WTC11 (cell line): ENCODE data around the gene HAP1. TPM values are rescaled to one million over a fixed set of nuclear protein-coding genes. Genes with fewer than 3 reads are reported as not detected.

ENCODE experiments used
- ATAC-seq: fragments of 200-7000 bp; cut with Tn5 transposase; 2 replicates; pipeline ENCODE4 v1.10.0; 2021; ENCODE audit warnings: mild to moderate bottlenecking, moderate library complexity
- CTCF ChIA-PET: fragments of 300-600 bp; sonication (Branson Sonifier 250); formaldehyde crosslinking; loops from one replicate; lab custom pipeline; 2021; ENCODE audit warnings: antibody characterized with exemption; lab: Charles Lee
- POLR2A ChIA-PET: fragments of 350-600 bp; sonication (Branson Sonifier 250); formaldehyde crosslinking; loops from one replicate; lab custom pipeline; 2021; ENCODE audit warnings: antibody characterized with exemption; lab: Charles Lee
- DNase-seq: peaks from one replicate; pipeline ENCODE4 v3.0.0; 2021; ENCODE audit warnings: low spot score
- H3K27ac Mint-ChIP-seq: 2 replicates; pipeline ENCODE4 v1.8.0; 2021; ENCODE audit warnings: mixed read lengths
- H3K27me3 Mint-ChIP-seq: 2 replicates; pipeline ENCODE4 v1.8.0; 2021; ENCODE audit warnings: low read depth, mild to moderate bottlenecking, moderate library complexity, mixed read lengths
- H3K36me3 Mint-ChIP-seq: 2 replicates; pipeline ENCODE4 v1.8.0; 2021; ENCODE audit warnings: mixed read lengths
- H3K4me1 Mint-ChIP-seq: 2 replicates; pipeline ENCODE4 v1.8.0; 2022; ENCODE audit warnings: mixed read lengths
- H3K4me3 Mint-ChIP-seq: 2 replicates; pipeline ENCODE4 v1.8.0; 2021; ENCODE audit warnings: mild to moderate bottlenecking, moderate library complexity, mixed read lengths
- H3K9me3 Mint-ChIP-seq: 2 replicates; pipeline ENCODE4 v1.8.0; 2021; ENCODE audit warnings: mixed read lengths
- ATF3 ChIP-seq: sonication (generic); formaldehyde crosslinking; conservative IDR thresholded peaks from 2 replicates; pipeline ENCODE4 v1.8.1; 2022; ENCODE audit warnings: mild to moderate bottlenecking, missing genetic modification reagents
- ESRRA ChIP-seq: sonication (generic); formaldehyde crosslinking; IDR thresholded peaks from 2 replicates; pipeline ENCODE4 v1.8.1; 2022; ENCODE audit warnings: mild to moderate bottlenecking, missing genetic modification reagents, borderline replicate concordance
- ETV6 ChIP-seq: sonication (generic); formaldehyde crosslinking; IDR thresholded peaks from 2 replicates; pipeline ENCODE4 v1.8.1; 2022; ENCODE audit warnings: mild to moderate bottlenecking, missing genetic modification reagents
- GABPB1 ChIP-seq: sonication (generic); formaldehyde crosslinking; IDR thresholded peaks from 2 replicates; pipeline ENCODE4 v1.8.1; 2023; ENCODE audit warnings: mild to moderate bottlenecking, missing genetic modification reagents
- GTF2I ChIP-seq: fragments of 250-450 bp; sonication (Bioruptor Pico); conservative IDR thresholded peaks from 2 replicates; pipeline ENCODE4 v1.4.0; 2021; ENCODE audit warnings: mild to moderate bottlenecking
- JAZF1 ChIP-seq: fragments of 250-450 bp; sonication (Bioruptor Pico); IDR thresholded peaks from 2 replicates; pipeline ENCODE4 v1.9.0; 2021; ENCODE audit warnings: moderate library complexity, mild to moderate bottlenecking, inconsistent platforms
- MYBL2 ChIP-seq: sonication (generic); formaldehyde crosslinking; IDR thresholded peaks from 2 replicates; pipeline ENCODE4 v1.8.1; 2023; ENCODE audit warnings: mild to moderate bottlenecking, moderate library complexity, missing genetic modification reagents
- NR1H2 ChIP-seq: sonication (generic); formaldehyde crosslinking; IDR thresholded peaks from 2 replicates; pipeline ENCODE4 v1.9.0; 2021; ENCODE audit warnings: mild to moderate bottlenecking, moderate library complexity, missing genetic modification reagents
- NR3C1 ChIP-seq: sonication (generic); formaldehyde crosslinking; conservative IDR thresholded peaks from 2 replicates; pipeline ENCODE4 v1.8.1; 2023; ENCODE audit warnings: low read depth, mild to moderate bottlenecking, missing genetic modification reagents
- OVOL2 ChIP-seq: fragments of 250-450 bp; sonication (Bioruptor Pico); IDR thresholded peaks from 2 replicates; pipeline ENCODE4 v1.9.0; 2021; ENCODE audit warnings: mild to moderate bottlenecking, borderline replicate concordance
- PRDM15 ChIP-seq: sonication (generic); formaldehyde crosslinking; IDR thresholded peaks from 2 replicates; pipeline ENCODE4 v1.8.0; 2022; ENCODE audit warnings: missing genetic modification reagents
- SOX15 ChIP-seq: fragments of 250-450 bp; sonication (Bioruptor Pico); IDR thresholded peaks from 2 replicates; pipeline ENCODE4 v1.9.0; 2021; ENCODE audit warnings: mild to moderate bottlenecking
- STAT6 ChIP-seq: sonication (generic); formaldehyde crosslinking; conservative IDR thresholded peaks from 2 replicates; pipeline ENCODE4 v1.8.1; 2023; ENCODE audit warnings: mild to moderate bottlenecking, low read depth, missing genetic modification reagents, moderate library complexity
- ZBTB21 ChIP-seq: sonication (generic); formaldehyde crosslinking; IDR thresholded peaks from 2 replicates; pipeline ENCODE4 v1.8.1; 2023; ENCODE audit warnings: mild to moderate bottlenecking, missing genetic modification reagents, borderline replicate concordance
- ZBTB43 ChIP-seq: sonication (generic); formaldehyde crosslinking; IDR thresholded peaks from 2 replicates; pipeline ENCODE4 v1.8.1; 2023; ENCODE audit warnings: mild to moderate bottlenecking, missing genetic modification reagents
- ZMAT4 ChIP-seq: fragments of 250-450 bp; sonication (Bioruptor Pico); IDR thresholded peaks from 2 replicates; pipeline ENCODE4 v1.9.0; 2021; ENCODE audit warnings: mild to moderate bottlenecking
- ZNF138 ChIP-seq: sonication (generic); formaldehyde crosslinking; conservative IDR thresholded peaks from 2 replicates; pipeline ENCODE4 v1.8.1; 2022; ENCODE audit warnings: mild to moderate bottlenecking, moderate library complexity, missing genetic modification reagents
- ZNF396 ChIP-seq: fragments of 250-450 bp; sonication (Bioruptor Pico); IDR thresholded peaks from 2 replicates; pipeline ENCODE4 v1.8.0; 2021; ENCODE audit warnings: mild to moderate bottlenecking, moderate library complexity, borderline replicate concordance
- ZNF512 ChIP-seq: sonication (generic); formaldehyde crosslinking; IDR thresholded peaks from 2 replicates; pipeline ENCODE4 v1.8.1; 2022; ENCODE audit warnings: missing genetic modification reagents, borderline replicate concordance
- total RNA-seq: library from RNA; stranded (reverse); gene quantifications from 3 replicates; pipeline ENCODE4 v1.2.3, GENCODE V29; 2021

HAP1 gene
- total RNA-seq, 1 experiment from 2014 or later: 4.4 TPM

- TF ChIP-seq ESRRA (CRISPR knock-in tag): no peak
These were observed 9.9 kb downstream of the HAP1 start (continued) for GRCh38 chr17:41724476-41725050.

- Mint-ChIP-seq H3K27ac (no peak overlapping the region), H3K27me3 (peaks cover 9% of the 10 kb centered on the region), H3K9me3 (no peaks in the 10 kb centered on the region), H3K36me3 (no peaks in the 10 kb centered on the region), H3K4me1 (0 out of 2 replicates have a peak, but pooled peaks cover 6% of the 10 kb centered on the region), H3K4me3 (no peak overlapping the region)
- CTCF ChIA-PET: interaction anchor here (0.8 to 3.3 kb wide), 5 partner anchors 18 to 296 kb away, joined by 3 to 13 read pairs (median 5); partner anchors contain the start of genes JUP and NKIRAS2
- ATAC-seq (no peak), DNase-seq (no peak)
- TF ChIP-seq NR3C1 (CRISPR knock-in tag): no peak
- no peak for TF ChIP-seq ZNF396 (CRISPR knock-in tag)
- no peak for TF ChIP-seq ZNF138 (CRISPR knock-in tag)
- POLR2A ChIA-PET: interaction anchor here (0.9 kb wide), 1 partner anchor 10 kb away, joined by 4 read pairs; the partner anchor contains the start of gene HAP1
These were observed 10.5 kb downstream of the HAP1 start for GRCh38 chr17:41723801-41724475.

- H3K4me1 Mint-ChIP-seq: 0 out of 2 replicates have a peak, but pooled peaks cover 6% of the 10 kb centered on the region
- ATAC-seq (no peak), DNase-seq (no peak)
- no peaks in the 10 kb centered on the region for H3K36me3 Mint-ChIP-seq
- CTCF ChIA-PET: interaction anchor here (0.6 to 1.1 kb wide), 2 partner anchors 26 to 131 kb away, joined by 5 to 7 read pairs; no protein-coding TSS in a partner anchor
- no peak overlapping the region for H3K27ac Mint-ChIP-seq
- no peak overlapping the region for H3K4me3 Mint-ChIP-seq
- TF ChIP-seq GABPB1 (no peak), ETV6 (CRISPR knock-in tag) (no peak), MYBL2 (no peak), OVOL2 (no peak), STAT6 (CRISPR knock-in tag) (no peak), PRDM15 (CRISPR knock-in tag) (no peak), JAZF1 (CRISPR knock-in tag) (no peak), SOX15 (no peak), NR1H2 (CRISPR knock-in tag) (no peak), ZMAT4 (CRISPR knock-in tag) (no peak), ZNF512 (CRISPR knock-in tag) (no peak), ATF3 (CRISPR knock-in tag) (no peak), GTF2I (no peak), ZBTB21 (CRISPR knock-in tag) (no peak), ZBTB43 (CRISPR knock-in tag) (no peak)
- TF ChIP-seq, all 79 proteins: peak for 0
- POLR2A ChIA-PET: no interaction called here
- Mint-ChIP-seq H3K27me3 (peaks cover 25% of the 10 kb centered on the region), H3K9me3 (no peaks in the 10 kb centered on the region)
These were observed 12.2 kb downstream of the HAP1 start for GRCh38 chr17:41722231-41722630.
